GM19328 (cell line): ENCODE data around the gene GLRA3.
A peak's percentile ranks its signal among the peaks of the same experiment; 100 is the strongest.
"Not testable (repeated sequence)": the region's sequence is repeated elsewhere in the genome, so short reads cannot be mapped to it uniquely, and the experiment has no call there.

Experiments used
- ATAC-seq: cut with Tn5 transposase; IDR thresholded peaks from one replicate; pipeline ENCODE4 v1.9.1; 2021; ENCODE audit warnings: mild to moderate bottlenecking, moderate library complexity; ENCODE audit not compliant: unreplicated experiment

The GLRA3 gene

GRCh38 chr4:174716986-174717770 is 111.9 kb downstream of the GLRA3 start:
- ATAC-seq: no peak

DNA sequence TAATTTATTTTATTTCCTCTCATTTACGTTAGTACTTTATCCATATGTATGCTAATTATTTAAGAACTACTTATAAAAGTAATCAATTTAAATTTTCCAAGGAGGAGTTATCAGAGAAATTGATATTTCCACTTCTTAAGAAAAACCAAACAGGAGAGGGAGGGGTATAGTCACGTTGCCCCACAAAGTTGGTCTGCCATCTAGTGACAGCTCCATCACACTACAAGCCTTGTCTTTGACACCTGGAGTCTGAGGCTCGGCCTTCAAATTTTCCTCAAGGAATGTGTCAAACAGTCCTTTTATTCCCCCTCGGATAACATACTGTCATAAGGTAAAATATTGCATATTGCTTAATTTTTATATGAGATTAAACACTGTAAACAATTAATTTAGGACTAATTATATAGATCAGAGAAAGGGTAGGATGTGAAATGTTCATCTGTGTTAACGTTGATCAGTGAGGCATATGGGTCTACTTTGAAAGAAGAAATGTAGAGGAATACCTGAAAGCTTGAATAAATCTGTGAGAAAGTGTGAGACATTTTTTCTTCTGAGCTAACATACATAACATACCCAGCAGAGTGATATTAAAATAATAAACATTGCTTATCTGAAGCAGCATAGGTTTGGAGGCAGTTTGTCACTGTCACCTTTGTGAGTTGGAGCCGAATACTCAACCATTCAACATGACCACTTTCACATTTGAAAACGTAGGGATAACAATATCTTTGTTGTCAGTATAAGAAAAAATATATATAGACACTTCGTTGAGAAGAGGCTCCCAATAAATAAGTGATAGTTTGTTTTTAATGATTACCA is 114.4 kb downstream of the GLRA3 start:
- ATAC-seq: peak; percentile 92

GRCh38 chr4:174713821-174714220 is 115.2 kb downstream of the GLRA3 start:
- no peak for ATAC-seq

- no peak for ATAC-seq
Observed at GRCh38 chr4:174713181-174713580, 115.9 kb downstream of the GLRA3 start.

- no peak for ATAC-seq
Observed at GRCh38 chr4:174709526-174709925, 119.5 kb downstream of the GLRA3 start.

GRCh38 chr4:174708381-174708780 is 120.7 kb downstream of the GLRA3 start:
- no peak for ATAC-seq

DNA sequence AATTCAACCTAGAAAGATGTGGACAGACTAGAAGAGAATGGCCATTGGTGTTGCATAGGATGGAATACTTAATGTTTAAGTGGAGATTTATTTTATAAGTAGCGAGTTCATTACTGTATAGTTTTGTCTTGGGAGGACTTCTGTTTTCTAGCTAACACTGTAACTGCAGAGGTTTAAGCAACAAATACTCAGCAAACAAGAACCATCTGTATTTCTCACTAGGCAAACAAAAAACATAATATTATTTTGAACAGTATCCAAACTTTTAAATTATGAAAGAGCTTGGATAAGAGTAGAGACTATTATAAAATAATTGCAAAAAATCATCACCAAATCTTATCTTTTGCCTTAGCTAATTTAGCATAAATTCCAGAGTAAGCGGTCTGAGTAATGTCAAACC is 121.1 kb downstream of the GLRA3 start:
- no peak for ATAC-seq

DNA sequence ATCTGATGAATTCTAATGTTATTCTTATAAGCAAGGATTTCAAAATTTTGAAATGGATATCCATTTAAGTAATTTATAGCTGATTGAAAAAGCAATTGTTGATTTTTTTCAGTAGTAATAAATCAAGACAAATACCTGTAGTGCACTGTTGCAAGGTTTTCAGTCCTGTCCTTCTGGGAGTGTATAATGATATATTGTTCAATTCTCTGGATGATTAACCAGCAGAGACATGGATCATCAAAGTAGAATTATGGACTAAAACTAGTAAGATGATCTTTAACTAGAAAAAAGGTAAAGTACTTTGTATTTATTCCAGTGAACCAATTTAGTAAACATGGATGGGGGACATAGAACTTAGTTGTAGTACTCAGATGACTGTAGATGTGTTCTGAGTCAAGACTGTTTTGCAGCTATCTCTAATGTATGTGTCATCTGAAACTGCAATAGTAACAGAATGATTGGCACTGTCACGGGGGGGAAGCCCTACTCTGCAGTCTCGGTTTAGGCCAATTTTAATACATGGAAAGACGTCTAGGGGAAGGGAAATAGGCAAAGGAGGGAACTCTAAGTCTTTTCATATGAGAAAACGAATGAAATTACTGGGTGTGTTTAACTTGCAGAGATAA is 121.9 kb downstream of the GLRA3 start:
- no peak for ATAC-seq

DNA sequence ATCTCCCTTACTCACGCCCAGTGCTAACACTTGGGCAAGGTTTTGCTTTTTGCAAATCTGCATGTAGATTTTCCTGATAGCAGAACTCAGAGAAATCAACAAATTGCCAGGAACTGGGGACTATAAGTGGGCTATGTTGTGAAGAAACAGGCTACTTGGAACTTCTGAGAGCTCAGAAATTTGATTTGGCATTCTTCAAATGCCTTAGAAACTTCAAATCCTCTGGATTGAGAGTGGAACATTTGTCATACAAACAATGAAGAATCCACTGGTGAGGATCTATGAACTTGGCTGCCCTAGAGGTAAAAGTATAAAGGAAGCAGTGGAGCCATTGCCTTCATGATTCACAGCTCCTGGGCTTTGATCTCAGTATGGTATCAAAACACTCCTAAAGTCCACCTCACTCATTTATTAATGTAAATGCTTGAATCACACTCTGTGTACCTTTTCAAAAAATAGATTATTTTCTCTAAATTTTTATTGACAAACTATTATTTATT is 126.0 kb downstream of the GLRA3 start:
- no peak for ATAC-seq

GRCh38 chr4:174699654-174700053 is 129.4 kb downstream of the GLRA3 start:
- no peak for ATAC-seq

DNA sequence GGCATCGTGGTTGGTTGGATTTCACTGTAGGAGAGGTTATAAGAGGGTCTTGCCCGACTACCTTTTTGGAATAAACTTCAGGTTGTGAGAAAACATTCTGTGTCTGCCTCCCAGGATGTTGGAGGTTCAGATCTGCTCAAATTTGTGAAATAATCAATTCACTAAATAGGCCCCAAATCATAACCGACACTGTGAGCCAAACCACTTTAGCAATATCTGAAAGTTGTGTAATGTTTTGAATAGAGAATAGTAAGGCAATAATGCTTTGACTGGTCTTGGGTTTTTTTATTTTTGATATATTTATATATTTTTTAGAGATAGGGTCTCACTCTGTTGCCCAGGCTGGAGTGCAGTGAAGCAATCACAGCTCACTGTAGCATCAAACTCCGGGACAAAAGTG is 131.2 kb downstream of the GLRA3 start:
- no peak for ATAC-seq

- ATAC-seq: no peak
Observed at GRCh38 chr4:174697202-174697601, 131.8 kb downstream of the GLRA3 start.

DNA sequence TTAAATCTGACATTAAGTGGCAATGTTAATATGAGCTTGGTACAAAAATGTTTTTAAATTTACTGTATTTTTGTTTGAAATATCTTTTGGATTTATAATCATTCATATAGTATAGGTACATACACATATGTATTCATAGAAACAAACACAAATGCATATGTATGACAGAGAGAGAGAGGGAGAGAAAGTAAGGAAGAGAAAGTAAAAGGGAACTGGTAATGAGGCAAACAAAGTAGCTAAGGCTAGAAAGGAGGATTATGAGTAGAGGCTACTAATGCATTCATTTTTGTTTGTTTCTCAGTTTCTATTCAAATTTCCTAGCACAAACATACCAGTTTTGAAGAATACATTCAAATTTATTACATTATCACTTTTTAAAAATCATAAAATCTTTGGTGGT is 132.4 kb downstream of the GLRA3 start:
- no peak for ATAC-seq

- ATAC-seq: not testable (repeated sequence)
Observed at GRCh38 chr4:174691876-174692275, 137.2 kb downstream of the GLRA3 start.

DNA sequence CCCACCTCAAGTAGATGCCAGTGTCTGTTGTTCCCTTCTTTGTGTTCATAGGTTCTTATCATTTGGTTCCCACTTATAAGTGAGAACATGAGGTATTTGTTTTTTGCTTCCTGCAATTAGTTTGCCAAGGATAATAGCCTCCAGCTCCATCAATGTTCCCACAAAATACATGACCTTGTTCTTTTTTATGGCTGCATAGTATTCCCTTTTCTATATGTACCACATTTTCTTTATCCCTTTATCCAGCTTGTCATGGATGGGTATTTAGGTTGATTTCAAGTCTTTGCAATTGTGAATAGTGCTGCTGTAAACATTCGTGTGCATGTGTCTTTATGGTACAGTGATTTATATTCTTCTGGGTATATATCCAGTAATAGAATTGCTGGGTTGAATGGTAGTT is 138.4 kb downstream of the GLRA3 start:
- no peak for ATAC-seq

GRCh38 chr4:174689618-174690017 is 139.4 kb downstream of the GLRA3 start:
- ATAC-seq: no peak

DNA sequence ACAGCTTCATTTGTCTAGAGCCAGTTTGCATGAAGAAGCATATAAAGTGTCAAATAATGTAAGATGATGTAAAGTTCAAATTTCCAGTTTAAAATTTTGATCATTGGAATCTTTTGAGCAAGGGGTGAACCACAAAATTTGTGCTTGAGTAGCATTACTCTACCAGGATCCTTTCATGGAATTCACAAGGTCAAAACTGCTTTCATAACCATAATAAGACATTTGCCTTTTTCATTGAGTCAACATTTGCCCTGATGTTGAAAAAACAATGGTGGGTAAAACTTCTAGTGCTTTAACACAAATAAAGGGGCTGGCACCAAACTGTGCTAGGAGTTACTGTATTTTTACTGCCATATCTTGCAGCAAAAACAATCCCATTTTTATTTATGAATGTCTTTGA is 142.2 kb downstream of the GLRA3 start:
- ATAC-seq: no peak

GRCh38 chr4:174681723-174682300 is 147.2 kb downstream of the GLRA3 start:
- no peak for ATAC-seq

GRCh38 chr4:174674305-174674840 is 154.7 kb downstream of the GLRA3 start:
- no peak for ATAC-seq

GRCh38 chr4:174673865-174674264 is 155.2 kb downstream of the GLRA3 start:
- no peak for ATAC-seq

DNA sequence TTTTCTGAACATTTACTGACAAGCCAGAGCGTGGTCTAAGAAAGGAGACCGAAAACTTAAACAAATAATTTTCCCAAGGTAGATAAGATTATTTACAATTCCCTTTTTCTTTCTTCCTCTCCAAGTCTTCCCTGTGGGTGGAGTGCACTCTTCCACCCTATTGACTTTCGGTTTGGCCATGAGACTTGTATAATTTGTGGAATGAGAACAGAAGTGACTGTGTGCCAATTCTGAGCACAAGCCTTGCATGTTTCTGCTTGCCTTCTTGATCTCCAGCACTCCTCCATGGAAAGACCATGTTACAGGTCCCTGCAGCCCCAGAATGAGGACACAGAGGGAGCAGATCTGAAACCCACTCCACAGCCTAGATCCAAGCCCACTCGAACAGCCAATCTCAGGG is 156.8 kb downstream of the GLRA3 start:
- no peak for ATAC-seq
